WTC11 (cell line): ENCODE results near the gene RNF208. TPM values are rescaled to one million over a fixed set of nuclear protein-coding genes. Genes with fewer than 3 reads are reported as not detected.

Source experiments
- ATAC-seq: fragments of 200-7000 bp; cut with Tn5 transposase; 2 replicates; pipeline ENCODE4 v1.10.0; 2021; ENCODE audit warnings: mild to moderate bottlenecking, moderate library complexity
- CTCF ChIA-PET: fragments of 300-600 bp; sonication (Branson Sonifier 250); formaldehyde crosslinking; loops from one replicate; lab custom pipeline; 2021; ENCODE audit warnings: antibody characterized with exemption; lab: Charles Lee
- POLR2A ChIA-PET: fragments of 350-600 bp; sonication (Branson Sonifier 250); formaldehyde crosslinking; loops from one replicate; lab custom pipeline; 2021; ENCODE audit warnings: antibody characterized with exemption; lab: Charles Lee
- DNase-seq: peaks from one replicate; pipeline ENCODE4 v3.0.0; 2021; ENCODE audit warnings: low spot score
- H3K27ac Mint-ChIP-seq: 2 replicates; pipeline ENCODE4 v1.8.0; 2021; ENCODE audit warnings: mixed read lengths
- H3K27me3 Mint-ChIP-seq: 2 replicates; pipeline ENCODE4 v1.8.0; 2021; ENCODE audit warnings: low read depth, mild to moderate bottlenecking, moderate library complexity, mixed read lengths
- H3K36me3 Mint-ChIP-seq: 2 replicates; pipeline ENCODE4 v1.8.0; 2021; ENCODE audit warnings: mixed read lengths
- H3K4me1 Mint-ChIP-seq: 2 replicates; pipeline ENCODE4 v1.8.0; 2022; ENCODE audit warnings: mixed read lengths
- H3K4me3 Mint-ChIP-seq: 2 replicates; pipeline ENCODE4 v1.8.0; 2021; ENCODE audit warnings: mild to moderate bottlenecking, moderate library complexity, mixed read lengths
- H3K9me3 Mint-ChIP-seq: 2 replicates; pipeline ENCODE4 v1.8.0; 2021; ENCODE audit warnings: mixed read lengths
- CREB1 ChIP-seq: sonication (generic); formaldehyde crosslinking; IDR thresholded peaks from 2 replicates; pipeline ENCODE4 v1.8.0; 2023; ENCODE audit warnings: mild to moderate bottlenecking, missing genetic modification reagents
- CTCF ChIP-seq: fragments of 200-600 bp; IDR thresholded peaks from 2 replicates; pipeline ENCODE4 v1.8.0; 2022; ENCODE audit warnings: antibody characterized with exemption
- FOXK1 ChIP-seq: sonication (generic); formaldehyde crosslinking; IDR thresholded peaks from 2 replicates; pipeline ENCODE4 v1.8.0; 2022; ENCODE audit warnings: mild to moderate bottlenecking, moderate library complexity, missing genetic modification reagents
- FOXP4 ChIP-seq: sonication (generic); formaldehyde crosslinking; IDR thresholded peaks from 2 replicates; pipeline ENCODE4 v1.8.0; 2022; ENCODE audit warnings: mild to moderate bottlenecking, missing genetic modification reagents
- HMGXB4 ChIP-seq: sonication (generic); formaldehyde crosslinking; IDR thresholded peaks from 2 replicates; pipeline ENCODE4 v1.8.1; 2023; ENCODE audit warnings: mild to moderate bottlenecking, moderate library complexity, missing genetic modification reagents
- IRF1 ChIP-seq: sonication (generic); formaldehyde crosslinking; IDR thresholded peaks from 2 replicates; pipeline ENCODE4 v1.8.0; 2023; ENCODE audit warnings: missing genetic modification reagents
- SP1 ChIP-seq: sonication (generic); formaldehyde crosslinking; conservative IDR thresholded peaks from 2 replicates; pipeline ENCODE4 v1.8.1; 2022; ENCODE audit warnings: missing genetic modification reagents
- TCF7 ChIP-seq: sonication (generic); formaldehyde crosslinking; IDR thresholded peaks from 2 replicates; pipeline ENCODE4 v1.8.0; 2022; ENCODE audit warnings: mild to moderate bottlenecking, low read depth, missing genetic modification reagents, moderate library complexity
- TP53 ChIP-seq: sonication (generic); formaldehyde crosslinking; IDR thresholded peaks from 2 replicates; pipeline ENCODE4 v1.8.1; 2023; ENCODE audit warnings: mild to moderate bottlenecking, missing genetic modification reagents
- ZNF219 ChIP-seq: sonication (generic); formaldehyde crosslinking; IDR thresholded peaks from 2 replicates; pipeline ENCODE4 v1.8.0; 2023; ENCODE audit warnings: missing genetic modification reagents, mild to moderate bottlenecking, borderline replicate concordance
- ZNF423 ChIP-seq: fragments of 250-450 bp; sonication (Bioruptor Pico); IDR thresholded peaks from 2 replicates; pipeline ENCODE4 v2.1.2; 2022; ENCODE audit warnings: mild to moderate bottlenecking, moderate library complexity
- total RNA-seq: library from RNA; stranded (reverse); gene quantifications from 3 replicates; pipeline ENCODE4 v1.2.3, GENCODE V29; 2021
- TF ChIP-seq, protein P1 (sequence below): fragments of 250-450 bp; sonication (Bioruptor Pico); IDR thresholded peaks from 2 replicates; pipeline ENCODE4 v1.9.0; 2021; ENCODE audit warnings: mild to moderate bottlenecking
- TF ChIP-seq, protein P2 (sequence below): sonication (generic); formaldehyde crosslinking; IDR thresholded peaks from 2 replicates; pipeline ENCODE4 v1.8.0; 2023; ENCODE audit warnings: missing genetic modification reagents, mild to moderate bottlenecking, borderline replicate concordance

RNF208 gene
- total RNA-seq, 1 experiment from 2014 or later = 14.8 TPM

GRCh38 chr9:137184881-137185660 is 37.0 kb downstream of the RNF208 start (continued):
- TF ChIP-seq, protein P1, sequence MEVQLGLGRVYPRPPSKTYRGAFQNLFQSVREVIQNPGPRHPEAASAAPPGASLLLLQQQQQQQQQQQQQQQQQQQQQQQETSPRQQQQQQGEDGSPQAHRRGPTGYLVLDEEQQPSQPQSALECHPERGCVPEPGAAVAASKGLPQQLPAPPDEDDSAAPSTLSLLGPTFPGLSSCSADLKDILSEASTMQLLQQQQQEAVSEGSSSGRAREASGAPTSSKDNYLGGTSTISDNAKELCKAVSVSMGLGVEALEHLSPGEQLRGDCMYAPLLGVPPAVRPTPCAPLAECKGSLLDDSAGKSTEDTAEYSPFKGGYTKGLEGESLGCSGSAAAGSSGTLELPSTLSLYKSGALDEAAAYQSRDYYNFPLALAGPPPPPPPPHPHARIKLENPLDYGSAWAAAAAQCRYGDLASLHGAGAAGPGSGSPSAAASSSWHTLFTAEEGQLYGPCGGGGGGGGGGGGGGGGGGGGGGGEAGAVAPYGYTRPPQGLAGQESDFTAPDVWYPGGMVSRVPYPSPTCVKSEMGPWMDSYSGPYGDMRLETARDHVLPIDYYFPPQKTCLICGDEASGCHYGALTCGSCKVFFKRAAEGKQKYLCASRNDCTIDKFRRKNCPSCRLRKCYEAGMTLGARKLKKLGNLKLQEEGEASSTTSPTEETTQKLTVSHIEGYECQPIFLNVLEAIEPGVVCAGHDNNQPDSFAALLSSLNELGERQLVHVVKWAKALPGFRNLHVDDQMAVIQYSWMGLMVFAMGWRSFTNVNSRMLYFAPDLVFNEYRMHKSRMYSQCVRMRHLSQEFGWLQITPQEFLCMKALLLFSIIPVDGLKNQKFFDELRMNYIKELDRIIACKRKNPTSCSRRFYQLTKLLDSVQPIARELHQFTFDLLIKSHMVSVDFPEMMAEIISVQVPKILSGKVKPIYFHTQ = no peak
- TF ChIP-seq CTCF (no peak), TCF7 (CRISPR knock-in tag) (no peak), SP1 (CRISPR knock-in tag) (no peak), CREB1 (CRISPR knock-in tag) (no peak), FOXP4 (no peak), ZNF219 (CRISPR knock-in tag) (no peak), IRF1 (no peak)
- TF ChIP-seq, protein P2, sequence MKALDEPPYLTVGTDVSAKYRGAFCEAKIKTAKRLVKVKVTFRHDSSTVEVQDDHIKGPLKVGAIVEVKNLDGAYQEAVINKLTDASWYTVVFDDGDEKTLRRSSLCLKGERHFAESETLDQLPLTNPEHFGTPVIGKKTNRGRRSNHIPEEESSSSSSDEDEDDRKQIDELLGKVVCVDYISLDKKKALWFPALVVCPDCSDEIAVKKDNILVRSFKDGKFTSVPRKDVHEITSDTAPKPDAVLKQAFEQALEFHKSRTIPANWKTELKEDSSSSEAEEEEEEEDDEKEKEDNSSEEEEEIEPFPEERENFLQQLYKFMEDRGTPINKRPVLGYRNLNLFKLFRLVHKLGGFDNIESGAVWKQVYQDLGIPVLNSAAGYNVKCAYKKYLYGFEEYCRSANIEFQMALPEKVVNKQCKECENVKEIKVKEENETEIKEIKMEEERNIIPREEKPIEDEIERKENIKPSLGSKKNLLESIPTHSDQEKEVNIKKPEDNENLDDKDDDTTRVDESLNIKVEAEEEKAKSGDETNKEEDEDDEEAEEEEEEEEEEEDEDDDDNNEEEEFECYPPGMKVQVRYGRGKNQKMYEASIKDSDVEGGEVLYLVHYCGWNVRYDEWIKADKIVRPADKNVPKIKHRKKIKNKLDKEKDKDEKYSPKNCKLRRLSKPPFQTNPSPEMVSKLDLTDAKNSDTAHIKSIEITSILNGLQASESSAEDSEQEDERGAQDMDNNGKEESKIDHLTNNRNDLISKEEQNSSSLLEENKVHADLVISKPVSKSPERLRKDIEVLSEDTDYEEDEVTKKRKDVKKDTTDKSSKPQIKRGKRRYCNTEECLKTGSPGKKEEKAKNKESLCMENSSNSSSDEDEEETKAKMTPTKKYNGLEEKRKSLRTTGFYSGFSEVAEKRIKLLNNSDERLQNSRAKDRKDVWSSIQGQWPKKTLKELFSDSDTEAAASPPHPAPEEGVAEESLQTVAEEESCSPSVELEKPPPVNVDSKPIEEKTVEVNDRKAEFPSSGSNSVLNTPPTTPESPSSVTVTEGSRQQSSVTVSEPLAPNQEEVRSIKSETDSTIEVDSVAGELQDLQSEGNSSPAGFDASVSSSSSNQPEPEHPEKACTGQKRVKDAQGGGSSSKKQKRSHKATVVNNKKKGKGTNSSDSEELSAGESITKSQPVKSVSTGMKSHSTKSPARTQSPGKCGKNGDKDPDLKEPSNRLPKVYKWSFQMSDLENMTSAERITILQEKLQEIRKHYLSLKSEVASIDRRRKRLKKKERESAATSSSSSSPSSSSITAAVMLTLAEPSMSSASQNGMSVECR = no peak

DNA sequence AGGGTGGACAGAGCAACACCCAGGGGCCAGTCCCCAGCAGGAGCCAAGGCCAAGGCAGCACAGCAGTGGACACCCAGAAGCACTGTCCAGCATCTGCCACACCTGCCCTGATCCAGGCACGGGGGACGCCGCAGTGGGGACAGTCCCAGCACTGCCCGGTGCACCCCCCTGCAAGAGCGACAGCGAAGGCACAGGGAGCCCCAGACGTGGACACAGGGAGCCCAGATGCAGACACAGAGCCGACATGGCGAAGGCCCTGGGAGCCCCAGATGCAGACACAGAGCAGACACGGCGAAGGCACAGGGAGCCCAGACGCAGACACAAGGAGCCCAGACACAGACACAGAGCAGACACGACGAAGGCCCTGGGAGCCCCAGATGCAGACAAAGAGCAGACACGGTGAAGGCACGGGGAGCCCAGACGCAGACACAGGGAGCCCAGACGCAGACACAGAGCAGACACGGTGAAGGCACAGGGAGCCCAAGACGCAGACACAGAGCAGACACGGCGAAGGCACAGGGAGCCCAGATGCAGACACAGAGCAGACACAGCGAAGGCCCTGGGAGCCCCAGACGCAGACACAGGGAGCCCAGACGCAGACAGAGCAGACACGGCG is 38.0 kb downstream of the RNF208 start:
- Mint-ChIP-seq H3K4me1 (peaks cover 14% of the 10 kb centered on the region), H3K27ac (no peak overlapping the region), H3K36me3 (peaks cover 9% of the 10 kb centered on the region), H3K9me3 (no peaks in the 10 kb centered on the region), H3K27me3 (no peaks in the 10 kb centered on the region; the same call in 1 of the 2 replicates), H3K4me3 (no peak overlapping the region)
- DNase-seq (no peak), ATAC-seq (no peak)
- ChIA-PET CTCF (no interaction called here), POLR2A (no interaction called here)
- no peak for TF ChIP-seq ZNF423
- TF ChIP-seq TP53 = no peak
- no peak for TF ChIP-seq HMGXB4 (CRISPR knock-in tag)
- TF ChIP-seq FOXK1 = no peak
